ENCODE measurements around the gene DIAPH3.

The DIAPH3 gene

GRCh38 chr13:59702269-59702668 is 461.5 kb downstream of the DIAPH3 start:
- Histone ChIP-seq H3K4me1 (ENCODE audit: control insufficient read depth in 1 of 2, insufficient read depth in 2 of 2, low read length in 2 of 2) (no peaks in the 10 kb centered on the region), H3K27ac (ENCODE audit: low read length) (no peak overlapping the region), H3K27me3 (ENCODE audit: low read depth, low read length) (no peaks in the 10 kb centered on the region), H3K36me3 (ENCODE audit: control insufficient read depth in 1 of 2, insufficient read depth in 2 of 2, low read length in 2 of 2) (no peaks in the 10 kb centered on the region), H3K4me3 (ENCODE audit: low read depth in 1 of 2, low read length in 2 of 2) (no peak overlapping the region), H3K9me3 (ENCODE audit: control insufficient read depth in 1 of 2, low read length in 2 of 2) (no peaks in the 10 kb centered on the region)

GRCh38 chr13:59701261-59701660 is 462.5 kb downstream of the DIAPH3 start:
- H3K27ac ChIP-seq (ENCODE audit: low read length): no peak overlapping the region
- no peak overlapping the region for H3K4me3 ChIP-seq (ENCODE audit: low read depth in 1 of 2, low read length in 2 of 2)
- H3K36me3 ChIP-seq (ENCODE audit: control insufficient read depth in 1 of 2, insufficient read depth in 2 of 2, low read length in 2 of 2): no peaks in the 10 kb centered on the region
- no peaks in the 10 kb centered on the region for H3K4me1 ChIP-seq (ENCODE audit: control insufficient read depth in 1 of 2, insufficient read depth in 2 of 2, low read length in 2 of 2)
- no peaks in the 10 kb centered on the region for H3K27me3 ChIP-seq (ENCODE audit: low read depth, low read length)
- H3K9me3 ChIP-seq (ENCODE audit: control insufficient read depth in 1 of 2, low read length in 2 of 2): no peaks in the 10 kb centered on the region

- no peaks in the 10 kb centered on the region for H3K27me3 ChIP-seq (ENCODE audit: low read depth, low read length)
- no peak overlapping the region for H3K4me3 ChIP-seq (ENCODE audit: low read depth in 1 of 2, low read length in 2 of 2)
- no peak overlapping the region for H3K27ac ChIP-seq (ENCODE audit: low read length)
- H3K36me3 ChIP-seq (ENCODE audit: control insufficient read depth in 1 of 2, insufficient read depth in 2 of 2, low read length in 2 of 2): no peaks in the 10 kb centered on the region
- no peaks in the 10 kb centered on the region for H3K4me1 ChIP-seq (ENCODE audit: control insufficient read depth in 1 of 2, insufficient read depth in 2 of 2, low read length in 2 of 2)
- H3K9me3 ChIP-seq (ENCODE audit: control insufficient read depth in 1 of 2, low read length in 2 of 2): no peaks in the 10 kb centered on the region
These were observed 463.4 kb downstream of the DIAPH3 start for GRCh38 chr13:59700281-59700680.

GRCh38 chr13:59696271-59696670 is 467.5 kb downstream of the DIAPH3 start:
- Histone ChIP-seq H3K4me1 (ENCODE audit: control insufficient read depth in 1 of 2, insufficient read depth in 2 of 2, low read length in 2 of 2) (peaks cover 0 to 6% of the 10 kb centered on the region in 2 donors), H3K27me3 (ENCODE audit: low read depth, low read length) (no peaks in the 10 kb centered on the region), H3K27ac (ENCODE audit: low read length) (no peak overlapping the region), H3K9me3 (ENCODE audit: control insufficient read depth in 1 of 2, low read length in 2 of 2) (no peaks in the 10 kb centered on the region), H3K36me3 (ENCODE audit: control insufficient read depth in 1 of 2, insufficient read depth in 2 of 2, low read length in 2 of 2) (no peaks in the 10 kb centered on the region), H3K4me3 (ENCODE audit: low read depth in 1 of 2, low read length in 2 of 2) (no peak overlapping the region)

- Histone ChIP-seq H3K27ac (ENCODE audit: low read length) (no peak overlapping the region), H3K4me3 (ENCODE audit: low read depth in 1 of 2, low read length in 2 of 2) (no peak overlapping the region), H3K4me1 (ENCODE audit: control insufficient read depth in 1 of 2, insufficient read depth in 2 of 2, low read length in 2 of 2) (peaks cover 0 to 6% of the 10 kb centered on the region in 2 donors), H3K36me3 (ENCODE audit: control insufficient read depth in 1 of 2, insufficient read depth in 2 of 2, low read length in 2 of 2) (no peaks in the 10 kb centered on the region), H3K9me3 (ENCODE audit: control insufficient read depth in 1 of 2, low read length in 2 of 2) (no peaks in the 10 kb centered on the region), H3K27me3 (ENCODE audit: low read depth, low read length) (no peaks in the 10 kb centered on the region)
These were observed 472.1 kb downstream of the DIAPH3 start for GRCh38 chr13:59691501-59692066.

- Histone ChIP-seq H3K27ac (ENCODE audit: low read length) (no peak overlapping the region), H3K9me3 (ENCODE audit: control insufficient read depth in 1 of 2, low read length in 2 of 2) (no peaks in the 10 kb centered on the region), H3K4me3 (ENCODE audit: low read depth in 1 of 2, low read length in 2 of 2) (no peak overlapping the region), H3K36me3 (ENCODE audit: control insufficient read depth in 1 of 2, insufficient read depth in 2 of 2, low read length in 2 of 2) (no peaks in the 10 kb centered on the region), H3K27me3 (ENCODE audit: low read depth, low read length) (no peaks in the 10 kb centered on the region), H3K4me1 (ENCODE audit: control insufficient read depth in 1 of 2, insufficient read depth in 2 of 2, low read length in 2 of 2) (peaks cover 0 to 6% of the 10 kb centered on the region in 2 donors)
These were observed 472.7 kb downstream of the DIAPH3 start for GRCh38 chr13:59690857-59691500.

GRCh38 chr13:59689057-59689456 is 474.7 kb downstream of the DIAPH3 start:
- Histone ChIP-seq H3K36me3 (ENCODE audit: control insufficient read depth in 1 of 2, insufficient read depth in 2 of 2, low read length in 2 of 2) (no peaks in the 10 kb centered on the region), H3K4me1 (ENCODE audit: control insufficient read depth in 1 of 2, insufficient read depth in 2 of 2, low read length in 2 of 2) (peaks cover 0 to 6% of the 10 kb centered on the region in 2 donors), H3K9me3 (ENCODE audit: control insufficient read depth in 1 of 2, low read length in 2 of 2) (no peaks in the 10 kb centered on the region), H3K27me3 (ENCODE audit: low read depth, low read length) (no peaks in the 10 kb centered on the region), H3K4me3 (ENCODE audit: low read depth in 1 of 2, low read length in 2 of 2) (no peak overlapping the region), H3K27ac (ENCODE audit: low read length) (no peak overlapping the region)

GRCh38 chr13:59686798-59687394 is 476.8 kb downstream of the DIAPH3 start:
- Histone ChIP-seq H3K4me1 (ENCODE audit: control insufficient read depth in 1 of 2, insufficient read depth in 2 of 2, low read length in 2 of 2) (no peaks in the 10 kb centered on the region), H3K27me3 (ENCODE audit: low read depth, low read length) (no peaks in the 10 kb centered on the region), H3K27ac (ENCODE audit: low read length) (no peak overlapping the region), H3K9me3 (ENCODE audit: control insufficient read depth in 1 of 2, low read length in 2 of 2) (no peaks in the 10 kb centered on the region), H3K36me3 (ENCODE audit: control insufficient read depth in 1 of 2, insufficient read depth in 2 of 2, low read length in 2 of 2) (no peaks in the 10 kb centered on the region), H3K4me3 (ENCODE audit: low read depth in 1 of 2, low read length in 2 of 2) (no peak overlapping the region)

- no peaks in the 10 kb centered on the region for H3K9me3 ChIP-seq (ENCODE audit: control insufficient read depth in 1 of 2, low read length in 2 of 2)
- H3K27ac ChIP-seq (ENCODE audit: low read length): no peak overlapping the region
- H3K36me3 ChIP-seq (ENCODE audit: control insufficient read depth in 1 of 2, insufficient read depth in 2 of 2, low read length in 2 of 2): no peaks in the 10 kb centered on the region
- no peaks in the 10 kb centered on the region for H3K27me3 ChIP-seq (ENCODE audit: low read depth, low read length)
- no peaks in the 10 kb centered on the region for H3K4me1 ChIP-seq (ENCODE audit: control insufficient read depth in 1 of 2, insufficient read depth in 2 of 2, low read length in 2 of 2)
- no peak overlapping the region for H3K4me3 ChIP-seq (ENCODE audit: low read depth in 1 of 2, low read length in 2 of 2)
These were observed 479.6 kb downstream of the DIAPH3 start for GRCh38 chr13:59684105-59684504.

- H3K4me3 ChIP-seq (ENCODE audit: low read depth in 1 of 2, low read length in 2 of 2): no peak overlapping the region
- no peaks in the 10 kb centered on the region for H3K9me3 ChIP-seq (ENCODE audit: control insufficient read depth in 1 of 2, low read length in 2 of 2)
- no peaks in the 10 kb centered on the region for H3K27me3 ChIP-seq (ENCODE audit: low read depth, low read length)
- H3K36me3 ChIP-seq (ENCODE audit: control insufficient read depth in 1 of 2, insufficient read depth in 2 of 2, low read length in 2 of 2): no peaks in the 10 kb centered on the region
- no peak overlapping the region for H3K27ac ChIP-seq (ENCODE audit: low read length)
- H3K4me1 ChIP-seq (ENCODE audit: control insufficient read depth in 1 of 2, insufficient read depth in 2 of 2, low read length in 2 of 2): no peaks in the 10 kb centered on the region
These were observed 482.0 kb downstream of the DIAPH3 start for GRCh38 chr13:59681636-59682311.

GRCh38 chr13:59680429-59681024 is 483.2 kb downstream of the DIAPH3 start:
- H3K9me3 ChIP-seq (ENCODE audit: control insufficient read depth in 1 of 2, low read length in 2 of 2): no peaks in the 10 kb centered on the region
- no peaks in the 10 kb centered on the region for H3K4me1 ChIP-seq (ENCODE audit: control insufficient read depth in 1 of 2, insufficient read depth in 2 of 2, low read length in 2 of 2)
- H3K27ac ChIP-seq (ENCODE audit: low read length): no peak overlapping the region
- H3K4me3 ChIP-seq (ENCODE audit: low read depth in 1 of 2, low read length in 2 of 2): no peak overlapping the region
- no peaks in the 10 kb centered on the region for H3K36me3 ChIP-seq (ENCODE audit: control insufficient read depth in 1 of 2, insufficient read depth in 2 of 2, low read length in 2 of 2)
- no peaks in the 10 kb centered on the region for H3K27me3 ChIP-seq (ENCODE audit: low read depth, low read length)
